CD8-positive, alpha-beta memory T cell (primary cell): Measurements from ENCODE around the gene LPP. TPM values are rescaled to one million over a fixed set of nuclear protein-coding genes. Genes with fewer than 3 reads are reported as not detected.

Experiments used
- CTCF ChIA-PET: fragments of 350-600 bp; sonication (Branson Sonifier 250); formaldehyde crosslinking; loops from one replicate; lab custom pipeline; 2021; ENCODE audit warnings: antibody characterized with exemption; lab: Charles Lee
- POLR2A ChIA-PET: fragments of 350-600 bp; sonication (Branson Sonifier 250); formaldehyde crosslinking; loops from one replicate; lab custom pipeline; 2021; ENCODE audit warnings: antibody characterized with exemption; lab: Charles Lee
- DNase-seq, 5 donors: peaks; one replicate each; pipeline versions ENCODE4 v3.0.0 to v3.0.0-alpha.2; 2020 to 2022; ENCODE audit warnings: mixed read lengths in 1 of 5
- H3K27ac ChIP-seq: one replicate; pipeline ENCODE4 v1.7.0; 2013; ENCODE audit warnings: low read depth, mild to moderate bottlenecking, low read length, moderate library complexity
- H3K27me3 ChIP-seq: 2 replicates; pipeline ENCODE4 v1.7.0; 2013; ENCODE audit warnings: low read length, mild to moderate bottlenecking; ENCODE audit not compliant: insufficient read depth, poor library complexity, severe bottlenecking
- H3K36me3 ChIP-seq: 2 replicates; pipeline ENCODE4 v1.7.0; 2013; ENCODE audit warnings: mild to moderate bottlenecking, low read length, moderate library complexity; ENCODE audit not compliant: insufficient read depth
- H3K4me1 ChIP-seq: 2 replicates; pipeline ENCODE4 v1.7.0; 2013; ENCODE audit warnings: mild to moderate bottlenecking, low read length, moderate library complexity; ENCODE audit not compliant: insufficient read depth
- H3K4me3 ChIP-seq: 2 replicates; pipeline ENCODE4 v1.7.0; 2013; ENCODE audit warnings: mild to moderate bottlenecking, low read length
- H3K9me3 ChIP-seq: 2 replicates; pipeline ENCODE4 v1.7.0; 2013; ENCODE audit warnings: mild to moderate bottlenecking, low read length
- H3K27ac Mint-ChIP-seq, 8 donors: one replicate each; pipeline ENCODE4 v1.8.0; 2020 to 2021; ENCODE audit warnings: mixed read lengths in 8 of 8, mild to moderate bottlenecking in 6 of 8, inconsistent platforms in 3 of 8, moderate library complexity in 3 of 8
- H3K27me3 Mint-ChIP-seq, 2 donors: one replicate each; pipeline ENCODE4 v1.8.0; 2020 to 2021; ENCODE audit warnings: mixed read lengths in 2 of 2, mild to moderate bottlenecking in 1 of 2, moderate library complexity in 1 of 2
- H3K36me3 Mint-ChIP-seq, 3 donors: one replicate each; pipeline ENCODE4 v1.8.0; 2020 to 2021; ENCODE audit warnings: mixed read lengths in 3 of 3, inconsistent platforms in 1 of 3, mild to moderate bottlenecking in 1 of 3
- H3K4me1 Mint-ChIP-seq, 3 donors: one replicate each; pipeline ENCODE4 v1.8.0; 2020 to 2021; ENCODE audit warnings: mixed read lengths in 3 of 3, inconsistent platforms in 1 of 3, mild to moderate bottlenecking in 1 of 3
- H3K4me3 Mint-ChIP-seq, 7 donors: one replicate each; pipeline ENCODE4 v1.8.0; 2020 to 2021; ENCODE audit warnings: mixed read lengths in 7 of 7, mild to moderate bottlenecking in 6 of 7, moderate library complexity in 4 of 7, inconsistent platforms in 2 of 7
- H3K9me3 Mint-ChIP-seq, 5 donors: one replicate each; pipeline ENCODE4 v1.8.0; 2020 to 2022; ENCODE audit warnings: mixed read lengths in 5 of 5, mild to moderate bottlenecking in 3 of 5, moderate library complexity in 2 of 5, inconsistent platforms in 1 of 5
- polyA plus RNA-seq: library from polyadenylated mRNA; unstranded; fragments of 300-500 nt; fragmentation: Illumina TruSeq; gene quantifications from one replicate; pipeline ENCODE4 v1.2.3, GENCODE V29; 2021
- total RNA-seq, 2 experiments: library from RNA; stranded (reverse); gene quantifications; one replicate each; pipeline ENCODE4 v1.2.3, GENCODE V29; 2021

Gene LPP
- total and polyA plus RNA-seq, 3 experiments from 2014 or later, result 13.4 to 23.5 (median 18.0) TPM

DNA sequence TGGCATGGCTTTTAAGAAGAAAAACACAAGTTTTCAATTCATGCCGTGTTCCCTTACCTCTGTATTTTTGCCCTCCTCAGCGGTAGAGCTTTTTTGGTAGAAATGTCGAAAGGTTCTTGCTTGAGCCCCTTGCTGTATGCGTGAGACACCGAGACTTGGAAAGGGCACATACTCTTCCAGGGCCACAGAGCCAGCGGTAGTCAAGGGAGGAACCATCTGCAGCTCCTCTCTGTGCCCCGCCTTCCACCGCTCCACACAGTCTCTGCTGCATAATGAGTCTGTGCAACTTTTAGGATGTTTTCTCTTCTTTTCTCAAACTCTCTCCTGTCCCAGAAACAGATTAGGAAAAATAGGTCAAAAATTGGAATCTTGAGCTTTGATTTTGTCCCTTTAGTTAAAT, 77.5 kb downstream of the LPP start:
- Mint-ChIP-seq H3K36me3 (peaks cover 4 to 31% (median 11%) of the 10 kb centered on the region in 3 donors), H3K9me3 (no peaks in the 10 kb centered on the region), H3K4me1 (peaks cover 9 to 24% (median 21%) of the 10 kb centered on the region in 3 donors), H3K27ac (peak overlapping the region in 1 of 8 donors; percentile 11), H3K4me3 (no peak overlapping the region), H3K27me3 (no peaks in the 10 kb centered on the region)
- Histone ChIP-seq H3K4me3 (no peak overlapping the region), H3K27me3 (no peaks in the 10 kb centered on the region), H3K9me3 (no peaks in the 10 kb centered on the region), H3K27ac (no peak overlapping the region), H3K4me1 (no peaks in the 10 kb centered on the region), H3K36me3 (no peaks in the 10 kb centered on the region)
- no peak for DNase-seq
- CTCF ChIA-PET, result interaction anchor here (1.1 kb wide), 1 partner anchor 491 kb away, joined by 3 read pairs; no protein-coding TSS in a partner anchor
- POLR2A ChIA-PET, result no interaction called here

DNA sequence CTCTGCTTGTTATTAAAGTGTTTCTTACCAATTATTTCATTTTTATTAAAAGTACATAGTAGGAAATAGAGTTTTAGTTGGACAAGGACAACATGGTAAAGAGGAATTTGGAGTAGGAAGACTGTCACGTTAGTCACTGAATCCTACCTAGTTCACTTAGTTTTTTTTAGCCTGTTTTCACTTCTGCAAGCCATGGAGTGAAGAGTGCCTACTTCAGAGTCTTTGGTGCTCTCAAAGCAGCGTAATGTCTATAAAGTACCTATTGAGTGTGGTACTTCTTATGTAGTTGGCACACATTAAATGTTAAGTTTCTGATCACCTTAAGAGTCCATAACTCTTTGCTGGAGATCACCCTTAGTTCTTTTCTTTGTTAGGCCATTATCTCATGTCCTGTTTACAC, 78.7 kb downstream of the LPP start:
- peaks cover 16 to 29% (median 24%) of the 10 kb centered on the region in 3 donors for H3K4me1 Mint-ChIP-seq
- H3K27me3 Mint-ChIP-seq, result no peaks in the 10 kb centered on the region
- no peaks in the 10 kb centered on the region for H3K36me3 ChIP-seq
- POLR2A ChIA-PET, result no interaction called here
- no peak overlapping the region for H3K27ac ChIP-seq
- H3K27me3 ChIP-seq, result no peaks in the 10 kb centered on the region
- no peaks in the 10 kb centered on the region for H3K4me1 ChIP-seq
- no peak for DNase-seq
- peaks cover 4 to 27% (median 11%) of the 10 kb centered on the region in 3 donors for H3K36me3 Mint-ChIP-seq
- no peak overlapping the region for H3K4me3 ChIP-seq
- no peak overlapping the region for H3K27ac Mint-ChIP-seq
- H3K4me3 Mint-ChIP-seq, result no peak overlapping the region
- CTCF ChIA-PET, result interaction anchor here (1.1 kb wide), 1 partner anchor 492 kb away, joined by 3 read pairs; no protein-coding TSS in a partner anchor
- H3K9me3 Mint-ChIP-seq, result no peaks in the 10 kb centered on the region
- H3K9me3 ChIP-seq, result no peaks in the 10 kb centered on the region

DNA sequence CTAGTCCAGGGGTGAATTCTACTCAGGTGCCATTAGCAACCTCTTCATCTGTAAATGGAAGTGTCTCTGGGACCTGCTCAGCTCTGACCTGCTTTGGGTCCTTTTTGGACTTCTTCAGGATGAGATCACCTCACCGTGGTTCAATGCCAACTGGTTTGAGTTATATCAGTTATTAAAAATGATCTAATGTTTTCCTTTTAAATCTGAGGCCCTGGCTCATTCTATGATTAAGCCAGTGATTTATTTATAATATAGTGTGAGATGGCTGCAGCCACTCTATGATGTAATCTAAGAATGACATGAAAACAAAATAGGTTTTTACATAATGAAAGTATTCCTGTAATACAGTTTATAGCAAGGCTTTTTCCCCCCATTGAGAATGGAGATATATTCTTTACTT, 79.4 kb downstream of the LPP start:
- Histone ChIP-seq H3K27ac (no peak overlapping the region), H3K36me3 (no peaks in the 10 kb centered on the region), H3K4me3 (no peak overlapping the region), H3K27me3 (no peaks in the 10 kb centered on the region), H3K4me1 (no peaks in the 10 kb centered on the region), H3K9me3 (no peaks in the 10 kb centered on the region)
- ChIA-PET POLR2A (no interaction called here), CTCF (no interaction called here)
- no peak for DNase-seq
- H3K4me3 Mint-ChIP-seq, result no peak overlapping the region
- peaks cover 21 to 34% (median 24%) of the 10 kb centered on the region in 3 donors for H3K4me1 Mint-ChIP-seq
- no peaks in the 10 kb centered on the region for H3K27me3 Mint-ChIP-seq
- no peaks in the 10 kb centered on the region for H3K9me3 Mint-ChIP-seq
- peak overlapping the region in 1 of 8 donors; percentile 25 for H3K27ac Mint-ChIP-seq
- H3K36me3 Mint-ChIP-seq, result peaks cover 4 to 25% (median 12%) of the 10 kb centered on the region in 3 donors

DNA sequence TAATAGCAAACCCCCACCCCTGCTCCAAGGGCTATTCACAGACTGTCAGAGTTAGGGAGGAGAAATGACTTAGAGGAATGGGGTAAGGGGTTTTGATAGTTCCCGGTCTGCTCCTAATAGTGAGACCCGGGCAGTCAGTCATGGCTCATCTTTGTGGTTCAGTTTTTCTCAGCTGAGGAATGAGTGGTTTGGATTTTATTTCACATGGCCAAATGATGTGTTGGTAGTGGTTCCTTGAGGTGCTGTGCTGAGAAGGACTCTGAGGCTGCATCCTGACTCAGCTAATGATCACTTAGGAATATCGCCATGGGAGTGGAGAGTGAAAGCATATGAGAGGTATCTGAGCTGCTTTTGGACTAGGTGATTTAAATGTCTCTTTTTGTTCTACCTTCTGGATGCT, 80.2 kb downstream of the LPP start:
- Mint-ChIP-seq H3K9me3 (no peaks in the 10 kb centered on the region), H3K36me3 (peaks cover 4 to 20% (median 13%) of the 10 kb centered on the region in 3 donors), H3K27me3 (no peaks in the 10 kb centered on the region), H3K27ac (no peak overlapping the region), H3K4me3 (no peak overlapping the region), H3K4me1 (peaks cover 21 to 35% (median 24%) of the 10 kb centered on the region in 3 donors)
- POLR2A ChIA-PET, result no interaction called here
- Histone ChIP-seq H3K36me3 (no peaks in the 10 kb centered on the region), H3K4me3 (no peak overlapping the region), H3K27me3 (no peaks in the 10 kb centered on the region), H3K27ac (no peak overlapping the region), H3K9me3 (no peaks in the 10 kb centered on the region), H3K4me1 (no peaks in the 10 kb centered on the region)
- CTCF ChIA-PET, result no interaction called here
- DNase-seq, result no peak

DNA sequence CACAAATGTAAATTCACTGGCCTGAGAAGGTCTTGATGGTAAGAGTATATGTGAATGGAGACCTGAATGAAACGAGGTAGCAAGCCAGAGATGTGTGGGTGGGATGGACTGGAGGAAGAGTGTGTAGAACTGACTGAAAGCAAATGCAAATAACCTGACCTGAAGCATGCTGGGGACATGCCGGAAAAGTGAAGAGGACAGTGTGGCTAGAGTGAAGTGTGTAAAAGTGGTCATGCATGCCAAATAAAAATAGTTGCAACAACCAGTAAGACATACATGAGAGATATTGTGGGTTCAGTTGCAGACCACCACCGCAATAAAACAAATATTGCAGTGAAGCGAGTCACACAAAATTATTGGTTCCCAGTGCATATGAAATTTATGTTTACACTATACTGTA, 82.3 kb downstream of the LPP start:
- Histone ChIP-seq H3K36me3 (no peaks in the 10 kb centered on the region), H3K9me3 (no peaks in the 10 kb centered on the region), H3K27ac (no peak overlapping the region), H3K27me3 (no peaks in the 10 kb centered on the region), H3K4me3 (no peak overlapping the region), H3K4me1 (no peaks in the 10 kb centered on the region)
- Mint-ChIP-seq H3K27me3 (peaks cover 0 to 2% of the 10 kb centered on the region in 2 donors), H3K4me3 (no peak overlapping the region), H3K4me1 (peaks cover 21 to 35% (median 24%) of the 10 kb centered on the region in 3 donors), H3K27ac (peak overlapping the region in 1 of 8 donors; percentile 13), H3K9me3 (no peaks in the 10 kb centered on the region), H3K36me3 (peaks cover 4 to 16% (median 10%) of the 10 kb centered on the region in 3 donors)
- no peak for DNase-seq
- ChIA-PET CTCF (no interaction called here), POLR2A (interaction anchor here (0.6 kb wide), 1 partner anchor 129 kb away, joined by 19 read pairs; no protein-coding TSS in a partner anchor)

DNA sequence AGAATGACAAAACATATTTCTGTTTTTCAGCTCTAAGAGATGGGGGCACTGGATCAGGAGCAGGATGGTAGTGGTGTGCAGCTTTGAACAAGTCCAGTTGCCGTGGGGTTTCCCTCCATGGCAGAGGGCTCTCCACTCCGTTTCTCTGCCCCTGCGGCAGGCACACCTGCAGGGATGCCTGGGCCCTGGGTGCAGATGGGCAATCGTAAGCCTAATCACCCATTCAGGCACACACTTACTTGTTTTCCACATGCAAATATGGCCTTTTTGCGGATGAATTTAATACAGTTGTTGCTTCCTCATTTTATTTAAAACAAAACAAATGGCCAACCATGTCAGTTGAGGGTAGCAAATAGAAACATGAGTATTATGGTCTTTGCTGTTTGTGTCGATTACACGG, 85.1 kb downstream of the LPP start:
- Histone ChIP-seq H3K9me3 (no peaks in the 10 kb centered on the region), H3K27me3 (no peaks in the 10 kb centered on the region), H3K4me1 (no peaks in the 10 kb centered on the region), H3K27ac (no peak overlapping the region), H3K4me3 (no peak overlapping the region), H3K36me3 (no peaks in the 10 kb centered on the region)
- H3K27me3 Mint-ChIP-seq, result peaks cover 0 to 2% of the 10 kb centered on the region in 2 donors
- peaks cover 0 to 14% (median 6%) of the 10 kb centered on the region in 3 donors for H3K36me3 Mint-ChIP-seq
- ChIA-PET CTCF (no interaction called here), POLR2A (no interaction called here)
- no peak overlapping the region for H3K27ac Mint-ChIP-seq
- no peaks in the 10 kb centered on the region for H3K9me3 Mint-ChIP-seq
- DNase-seq, result no peak
- H3K4me1 Mint-ChIP-seq, result peaks cover 15 to 31% (median 21%) of the 10 kb centered on the region in 3 donors
- no peak overlapping the region for H3K4me3 Mint-ChIP-seq

DNA sequence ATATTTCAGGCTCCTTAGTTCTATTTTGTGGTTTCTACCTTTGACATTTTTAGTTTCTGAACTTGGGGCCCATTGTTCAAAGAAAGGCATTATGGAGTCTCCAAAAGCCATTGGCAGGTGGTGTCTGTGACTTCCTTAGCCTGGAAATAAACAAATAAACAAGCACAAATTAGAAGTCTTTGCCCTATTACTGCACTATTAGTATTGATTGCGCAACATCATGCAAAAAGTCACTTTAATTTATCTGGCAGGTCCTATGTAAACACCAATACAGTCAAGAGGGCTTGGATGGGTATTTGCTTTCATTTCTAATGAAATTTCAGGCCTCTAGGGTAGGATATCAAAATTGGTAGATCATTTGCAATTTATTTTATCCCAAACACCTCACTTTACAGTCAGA, 85.6 kb downstream of the LPP start:
- DNase-seq, result no peak
- H3K36me3 ChIP-seq, result no peaks in the 10 kb centered on the region
- Mint-ChIP-seq H3K27ac (peak overlapping the region in 1 of 8 donors; percentile 64), H3K27me3 (peaks cover 0 to 2% of the 10 kb centered on the region in 2 donors), H3K9me3 (no peaks in the 10 kb centered on the region), H3K36me3 (peaks cover 0 to 14% (median 6%) of the 10 kb centered on the region in 3 donors), H3K4me1 (peaks cover 9 to 27% (median 23%) of the 10 kb centered on the region in 3 donors), H3K4me3 (no peak overlapping the region)
- H3K27ac ChIP-seq, result no peak overlapping the region
- no peaks in the 10 kb centered on the region for H3K9me3 ChIP-seq
- H3K4me3 ChIP-seq, result no peak overlapping the region
- POLR2A ChIA-PET, result no interaction called here
- H3K27me3 ChIP-seq, result no peaks in the 10 kb centered on the region
- CTCF ChIA-PET, result no interaction called here
- H3K4me1 ChIP-seq, result no peaks in the 10 kb centered on the region

DNA sequence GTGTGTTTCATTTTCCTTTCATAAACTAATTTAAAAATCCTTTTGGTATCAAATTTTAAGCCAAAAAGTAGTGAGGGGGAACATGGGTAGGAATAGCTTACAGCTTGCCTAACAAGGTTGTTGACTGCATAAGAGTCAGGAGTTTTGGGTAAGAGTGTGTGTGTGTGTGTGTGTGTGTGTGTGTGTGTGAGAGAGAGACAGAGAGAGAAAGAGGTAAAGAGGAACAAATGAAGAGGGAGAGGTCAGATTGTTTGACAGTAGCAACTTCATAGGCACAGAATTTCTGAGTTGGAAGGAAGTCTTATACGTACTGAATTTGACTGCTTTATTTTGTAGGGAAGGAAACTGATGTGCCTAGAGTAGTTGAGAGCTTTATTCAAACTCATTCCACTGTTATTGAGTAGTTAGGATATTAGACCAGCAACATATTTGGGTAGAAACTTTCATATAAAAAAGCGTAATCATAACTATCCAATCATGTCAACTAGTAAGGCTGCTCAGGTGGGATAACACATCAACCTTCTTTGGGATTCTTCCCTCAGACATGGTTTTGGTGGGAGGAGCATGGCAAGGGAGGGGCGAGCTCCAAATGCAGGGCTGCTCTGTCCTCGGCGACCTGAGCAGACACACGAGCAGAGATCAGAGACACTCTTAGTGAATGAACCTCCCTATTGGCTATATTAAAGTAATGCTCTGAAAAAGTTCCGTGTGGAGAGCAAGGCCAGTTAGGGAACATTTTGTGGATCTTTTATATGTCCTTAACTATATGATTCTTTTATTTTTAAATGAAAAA, 86.4 kb downstream of the LPP start:
- Mint-ChIP-seq H3K9me3 (no peaks in the 10 kb centered on the region), H3K4me1 (peaks cover 6 to 26% (median 24%) of the 10 kb centered on the region in 3 donors), H3K36me3 (peaks cover 0 to 14% (median 6%) of the 10 kb centered on the region in 3 donors), H3K27me3 (peaks cover 0 to 2% of the 10 kb centered on the region in 2 donors), H3K4me3 (no peak overlapping the region), H3K27ac (peak overlapping the region in 1 of 8 donors; percentile 64)
- Histone ChIP-seq H3K4me1 (no peaks in the 10 kb centered on the region), H3K36me3 (no peaks in the 10 kb centered on the region), H3K27ac (no peak overlapping the region), H3K4me3 (no peak overlapping the region), H3K9me3 (no peaks in the 10 kb centered on the region), H3K27me3 (no peaks in the 10 kb centered on the region)
- no peak for DNase-seq
- CTCF ChIA-PET, result interaction anchor here (0.9 kb wide), 1 partner anchor 27 kb away, joined by 3 read pairs; no protein-coding TSS in a partner anchor
- POLR2A ChIA-PET, result no interaction called here
